Panc1 (cell line): ENCODE results near the gene PPP6C. TPM values are rescaled to one million over a fixed set of nuclear protein-coding genes. Genes with fewer than 3 reads are reported as not detected.
"Not testable (repeated sequence)": the region's sequence is repeated elsewhere in the genome, so short reads cannot be mapped to it uniquely, and the experiment has no call there.

Source experiments
- ATAC-seq: fragments of 200-7000 bp; cut with Tn5 transposase; 2 replicates; pipeline ENCODE4 v1.9.1; 2020; ENCODE audit warnings: mild to moderate bottlenecking, moderate library complexity
- BruUV-seq: library from RNA; stranded (reverse); fragments of 400-500 nt; replicated peaks from 2 replicates; lab custom pipeline; 2021; lab: Mats Ljungman, UMichigan
- CTCF ChIA-PET: fragments of 300-600 bp; sonication (Branson Sonifier 250); formaldehyde crosslinking; loops from one replicate; lab custom pipeline; 2022; ENCODE audit warnings: antibody characterized with exemption; lab: Charles Lee
- POLR2A ChIA-PET: fragments of 300-600 bp; sonication (Branson Sonifier 250); formaldehyde crosslinking; loops from one replicate; lab custom pipeline; 2022; ENCODE audit warnings: antibody characterized with exemption; lab: Charles Lee
- DNase-seq: peaks from one replicate; pipeline ENCODE4 v3.0.0-alpha.2; 2010; ENCODE audit warnings: low read depth, low spot score
- H3K27ac ChIP-seq: 2 replicates; pipeline ENCODE4 v1.5.1; 2011; ENCODE audit warnings: mild to moderate bottlenecking, low read length, inconsistent platforms
- H3K27me3 ChIP-seq: fragments of 200-500 bp; sonication (Bioruptor generic); 2 replicates; pipeline ENCODE4 v1.6.0; 2014; ENCODE audit warnings: low read length, inconsistent platforms; ENCODE audit not compliant: control insufficient read depth, insufficient read depth
- H3K36me3 ChIP-seq: fragments of 200-500 bp; sonication (Bioruptor generic); 2 replicates; pipeline ENCODE4 v1.5.1; 2014; ENCODE audit warnings: inconsistent platforms, mild to moderate bottlenecking, low read length, moderate library complexity; ENCODE audit not compliant: control insufficient read depth, insufficient read depth
- H3K4me1 ChIP-seq: 2 replicates; pipeline ENCODE4 v1.5.1; 2011; ENCODE audit warnings: inconsistent platforms, mild to moderate bottlenecking, low read length, moderate library complexity; ENCODE audit not compliant: control insufficient read depth, insufficient read depth
- H3K4me3 ChIP-seq, 2 experiments: 2 replicates each; pipeline ENCODE4 v1.5.1; 2011 to 2012; ENCODE audit warnings: low read depth in 2 of 2, low read length in 2 of 2, mild to moderate bottlenecking in 2 of 2, inconsistent platforms in 1 of 2, moderate library complexity in 1 of 2
- H3K9me3 ChIP-seq: fragments of 200-500 bp; sonication (Bioruptor generic); 2 replicates; pipeline ENCODE4 v1.5.1; 2014; ENCODE audit warnings: low read depth, mild to moderate bottlenecking, inconsistent platforms, low read length, moderate library complexity; ENCODE audit not compliant: control insufficient read depth, insufficient read depth
- POLR2AphosphoS5 ChIP-seq: IDR thresholded peaks from 2 replicates; pipeline ENCODE4 v1.6.1; 2012; ENCODE audit warnings: mild to moderate bottlenecking, low read depth, low read length, moderate library complexity
- SIN3A ChIP-seq: IDR thresholded peaks from 2 replicates; pipeline ENCODE4 v1.6.1; 2012; ENCODE audit warnings: low read depth, mild to moderate bottlenecking, low read length, moderate library complexity, borderline replicate concordance; ENCODE audit not compliant: insufficient read depth
- TCF7L2 ChIP-seq: IDR thresholded peaks from 2 replicates; pipeline ENCODE4 v1.6.1; 2011; ENCODE audit warnings: mild to moderate bottlenecking, low read depth, low read length, inconsistent platforms
- in situ Hi-C: cut with HindIII; loops from 2 replicates; pipeline ENCODE4 v1.10.0; 2016; ENCODE audit warnings: low sequenced_read_pairs, low pct_unique_long_range_greater_than_20kb
- intact Hi-C: fragments of 100-400 bp; cut with micrococcal nuclease; formaldehyde crosslinking; loops from one replicate; pipeline ENCODE4 v1.10.0; 2022; ENCODE audit not compliant: unreplicated experiment
- total RNA-seq: library from RNA; stranded (reverse); gene quantifications from one replicate; pipeline ENCODE4 v1.2.1, GENCODE V29; 2021; ENCODE audit not compliant: unreplicated experiment

Gene PPP6C
- total RNA-seq, 1 experiment from 2014 or later = 27.3 TPM

DNA sequence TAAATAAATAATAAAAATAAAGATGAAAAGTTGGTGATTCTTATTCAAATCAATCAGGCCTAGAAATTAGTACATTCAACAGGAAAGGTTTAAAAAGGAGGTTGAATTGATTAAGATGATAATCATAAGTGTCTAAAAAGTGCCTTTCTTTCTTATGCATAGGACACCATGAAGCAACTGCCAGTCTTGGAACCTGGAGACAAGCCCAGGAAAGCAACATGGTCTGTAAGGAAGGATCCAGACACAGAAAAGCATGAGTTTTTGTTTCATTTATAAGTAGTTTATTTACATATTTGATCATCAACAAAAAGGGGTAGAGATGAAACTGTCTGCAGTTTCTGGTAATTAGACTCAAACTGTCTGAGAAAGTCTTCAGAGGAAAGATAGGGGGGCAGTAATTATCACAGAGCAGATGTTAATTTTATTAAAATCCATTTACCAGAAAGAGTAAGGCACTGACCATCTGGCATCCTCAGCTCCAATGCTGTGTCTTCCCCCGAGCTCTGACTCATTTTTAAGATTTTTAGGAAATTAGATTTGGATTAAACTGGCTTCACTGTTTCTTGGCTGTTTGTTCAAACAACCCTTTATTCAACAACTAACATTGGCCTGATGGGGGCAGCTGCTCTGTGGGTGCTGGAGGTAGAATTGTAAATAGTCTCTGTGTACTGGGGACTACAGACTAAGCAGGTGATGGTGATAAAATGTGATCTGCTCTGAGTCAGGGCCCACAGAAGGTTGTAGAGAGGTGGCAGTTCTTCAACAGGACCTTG is 13.4 kb upstream of the PPP6C start:
- no peaks in the 10 kb centered on the region for H3K9me3 ChIP-seq
- intact Hi-C loops = no loop called here
- no peaks in the 10 kb centered on the region for H3K27me3 ChIP-seq
- no peak for TF ChIP-seq SIN3A
- H3K27ac ChIP-seq = no peak overlapping the region
- ATAC-seq = no peak
- in situ Hi-C loops = no loop called here
- no peak for DNase-seq
- peaks cover 4% of the 10 kb centered on the region for H3K36me3 ChIP-seq
- ChIA-PET CTCF (no interaction called here), POLR2A (interaction anchor here (0.6 kb wide), 2 partner anchors 35 to 90 kb away, joined by 5 to 7 read pairs; no protein-coding TSS in a partner anchor)
- H3K4me1 ChIP-seq = peaks cover 6% of the 10 kb centered on the region
- TSS peak; percentile 44 for BruUV-seq
- no peak overlapping the region for H3K4me3 ChIP-seq

DNA sequence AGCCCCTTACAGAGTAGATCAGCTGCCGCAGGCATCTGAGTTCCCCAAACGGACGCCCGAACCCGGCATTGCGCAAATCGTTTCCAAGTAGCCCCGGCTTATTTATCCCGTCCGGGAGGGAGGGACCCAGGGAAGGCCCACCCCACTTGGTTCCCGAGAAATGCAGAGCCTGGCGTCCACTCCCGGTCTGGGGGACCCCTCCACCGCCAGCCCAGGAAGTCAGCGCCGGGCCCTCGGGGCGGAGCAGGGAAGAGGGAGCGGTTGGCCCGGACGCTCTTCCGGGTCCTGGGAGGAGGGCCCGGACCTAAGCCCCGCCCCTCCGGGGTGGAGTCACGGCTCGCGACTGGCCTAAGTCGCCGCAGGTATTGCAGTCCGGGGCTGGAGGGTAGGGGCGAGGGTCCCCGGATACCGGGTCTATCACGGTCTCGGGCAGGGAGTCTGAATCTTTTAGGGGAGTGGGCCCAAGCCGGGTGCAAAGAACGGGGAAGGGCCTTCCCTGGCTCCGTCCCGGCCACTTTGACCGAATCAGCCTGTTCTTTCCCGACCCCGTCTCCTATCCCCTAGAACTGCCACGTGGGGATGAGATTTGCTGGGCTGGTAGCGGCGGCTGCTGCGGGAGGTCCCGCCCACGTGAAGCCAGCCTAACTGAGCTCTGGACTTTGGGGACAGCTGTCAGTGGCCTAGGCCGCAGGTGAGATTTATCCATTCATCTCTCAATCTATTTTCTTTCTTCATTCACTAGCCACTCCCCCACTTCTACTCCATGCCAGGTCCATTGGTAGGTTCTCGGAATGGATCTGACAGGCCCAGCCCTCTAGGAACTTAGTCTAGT is 10.8 kb upstream of the PPP6C start, which contains the start of gene RABEPK:
TSS of gene RABEPK (plus strand) at position 327 of the 832 bp plus-strand sequence. CDS start 2,472 bp downstream, outside the sequence.
- intact Hi-C loops = no loop called here
- peak within 1 kb of the TSS; percentile 93 for H3K27ac ChIP-seq
- in situ Hi-C loops = no loop called here
- peaks cover 2% of the 10 kb centered on the region for H3K36me3 ChIP-seq
- peak within 1 kb of the TSS; percentile 81 to 87 for H3K4me3 ChIP-seq
- peak; percentile 99 for ATAC-seq
- CTCF ChIA-PET = interaction anchor here (0.7 kb wide), 1 partner anchor 314 kb away, joined by 5 read pairs; no protein-coding TSS in a partner anchor
- DNase-seq = peak; percentile 61
- no peaks in the 10 kb centered on the region for H3K27me3 ChIP-seq
- H3K4me1 ChIP-seq = peaks cover 6% of the 10 kb centered on the region
- POLR2A ChIA-PET = no interaction called here
- TSS peak; percentile 90 for BruUV-seq
- TF ChIP-seq TCF7L2 (no peak), SIN3A (peak; percentile 52; the same call in 1 of the 2 replicates), POLR2AphosphoS5 (peak; percentile 90)
- no peaks in the 10 kb centered on the region for H3K9me3 ChIP-seq

DNA sequence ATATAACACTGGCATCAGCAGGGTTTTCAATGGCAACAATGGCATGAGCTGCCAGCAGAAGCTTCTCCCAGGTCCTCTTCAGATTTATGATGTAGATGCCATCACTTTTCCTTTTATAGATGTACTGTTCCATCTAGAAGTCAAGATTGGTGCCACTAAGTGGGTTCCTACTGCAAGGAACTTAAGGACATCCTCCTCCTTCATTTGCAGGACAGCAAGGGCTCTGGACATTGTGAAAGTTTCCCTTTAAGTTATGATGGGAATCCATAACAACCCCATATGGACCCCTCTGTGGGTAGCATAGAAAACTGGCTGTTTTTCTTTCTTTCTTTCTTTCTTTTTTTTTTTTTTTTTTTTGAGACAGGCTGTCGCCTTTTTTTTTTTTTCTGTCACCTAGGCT is 6.0 kb upstream of the PPP6C start:
- H3K27me3 ChIP-seq, intact Hi-C loops, in situ Hi-C loops, POLR2A ChIA-PET, ATAC-seq, CTCF ChIA-PET, H3K27ac ChIP-seq, H3K4me3 ChIP-seq, H3K36me3 ChIP-seq, H3K4me1 ChIP-seq, H3K9me3 ChIP-seq, BruUV-seq, DNase-seq: not testable (repeated sequence)

DNA sequence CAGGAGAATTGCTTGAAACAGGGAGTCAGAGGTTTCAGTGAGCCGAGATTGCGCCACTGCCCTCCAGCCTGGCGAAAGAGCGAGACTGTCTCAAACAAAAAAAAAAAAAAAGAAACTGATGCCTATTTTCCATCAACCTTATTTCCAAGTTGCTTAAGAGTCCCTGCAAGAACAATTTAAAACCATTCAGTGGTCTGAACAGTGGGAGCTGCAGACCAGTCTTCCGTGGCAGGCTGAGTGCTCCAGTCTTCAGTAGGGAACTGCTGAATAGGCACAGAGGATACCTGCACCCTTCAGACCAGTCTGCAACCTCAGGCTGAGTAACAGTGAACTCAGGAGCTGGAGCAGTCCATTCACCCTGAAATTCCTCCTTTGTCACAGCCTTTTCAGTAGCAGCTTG is 4.9 kb upstream of the PPP6C start:
- H3K27me3 ChIP-seq, H3K4me3 ChIP-seq, BruUV-seq, DNase-seq, ATAC-seq, H3K36me3 ChIP-seq, POLR2A ChIA-PET, H3K27ac ChIP-seq, CTCF ChIA-PET, intact Hi-C loops, H3K9me3 ChIP-seq, in situ Hi-C loops, H3K4me1 ChIP-seq: not testable (repeated sequence)
